Vagina (tissue), 2 donors: ENCODE results near the gene PLSCR1. TPM values are rescaled to one million over a fixed set of nuclear protein-coding genes. Genes with fewer than 3 reads are reported as not detected.

Source experiments
- DNase-seq, 2 donors: peaks; one replicate each; pipeline ENCODE4 v3.0.0-alpha.2; 2017; ENCODE audit errors: extremely low spot score in 2 of 2
- H3K27ac ChIP-seq: fragments of 200-600 bp; sonication (generic); one replicate; pipeline ENCODE4 v1.5.1; 2019
- H3K27me3 ChIP-seq: fragments of 200-600 bp; sonication (generic); one replicate; pipeline ENCODE4 v1.5.1; 2019
- H3K36me3 ChIP-seq, 2 donors: fragments of 200-600 bp; sonication (generic); one replicate each; pipeline ENCODE4 v1.5.1; 2017 to 2019
- H3K4me1 ChIP-seq: fragments of 200-600 bp; sonication (generic); one replicate; pipeline ENCODE4 v1.5.1; 2019
- H3K4me3 ChIP-seq, 2 donors: fragments of 200-600 bp; sonication (generic); 1 replicate in 1 of 2; 2 replicates in 1 of 2; pipeline ENCODE4 v1.5.1; 2016 to 2019
- H3K9me3 ChIP-seq: fragments of 200-600 bp; sonication (generic); one replicate; pipeline ENCODE4 v1.5.1; 2019
- POLR2A ChIP-seq, 2 donors: fragments of 450-650 bp; IDR thresholded peaks; one replicate each; pipeline ENCODE4 v1.6.1; 2017; ENCODE audit warnings: antibody characterized with exemption in 2 of 2, mild to moderate bottlenecking in 2 of 2, moderate library complexity in 2 of 2
- POLR2AphosphoS5 ChIP-seq, 2 donors: sonication (generic); formaldehyde crosslinking; IDR thresholded peaks; one replicate each; pipeline ENCODE4 v1.9.0; 2017; ENCODE audit warnings: antibody characterized with exemption in 2 of 2, mild to moderate bottlenecking in 2 of 2, low read depth in 1 of 2; ENCODE audit not compliant: insufficient read depth in 1 of 2
- intact Hi-C: fragments of 100-400 bp; cut with DNase I; formaldehyde crosslinking; loops from one replicate; pipeline ENCODE4 v1.15.1; 2023
- total RNA-seq: library from RNA; depleted of rRNA; stranded (reverse); fragments of >200 nt; gene quantifications from one replicate; pipeline ENCODE4 v1.2.3, GENCODE V29; 2016
- TF ChIP-seq, protein P1 (sequence below), 3 experiments: fragments of 450-650 bp in 2 of 3; fragments of 200-600 bp in 1 of 3; sonication (generic) in 1 of 3; IDR thresholded peaks; one replicate each; pipeline ENCODE4 v1.5.1; 2017 to 2019; ENCODE audit warnings: antibody characterized with exemption in 3 of 3, mild to moderate bottlenecking in 2 of 3, moderate library complexity in 2 of 3

The PLSCR1 gene
- 78.1 TPM for total RNA-seq

DNA sequence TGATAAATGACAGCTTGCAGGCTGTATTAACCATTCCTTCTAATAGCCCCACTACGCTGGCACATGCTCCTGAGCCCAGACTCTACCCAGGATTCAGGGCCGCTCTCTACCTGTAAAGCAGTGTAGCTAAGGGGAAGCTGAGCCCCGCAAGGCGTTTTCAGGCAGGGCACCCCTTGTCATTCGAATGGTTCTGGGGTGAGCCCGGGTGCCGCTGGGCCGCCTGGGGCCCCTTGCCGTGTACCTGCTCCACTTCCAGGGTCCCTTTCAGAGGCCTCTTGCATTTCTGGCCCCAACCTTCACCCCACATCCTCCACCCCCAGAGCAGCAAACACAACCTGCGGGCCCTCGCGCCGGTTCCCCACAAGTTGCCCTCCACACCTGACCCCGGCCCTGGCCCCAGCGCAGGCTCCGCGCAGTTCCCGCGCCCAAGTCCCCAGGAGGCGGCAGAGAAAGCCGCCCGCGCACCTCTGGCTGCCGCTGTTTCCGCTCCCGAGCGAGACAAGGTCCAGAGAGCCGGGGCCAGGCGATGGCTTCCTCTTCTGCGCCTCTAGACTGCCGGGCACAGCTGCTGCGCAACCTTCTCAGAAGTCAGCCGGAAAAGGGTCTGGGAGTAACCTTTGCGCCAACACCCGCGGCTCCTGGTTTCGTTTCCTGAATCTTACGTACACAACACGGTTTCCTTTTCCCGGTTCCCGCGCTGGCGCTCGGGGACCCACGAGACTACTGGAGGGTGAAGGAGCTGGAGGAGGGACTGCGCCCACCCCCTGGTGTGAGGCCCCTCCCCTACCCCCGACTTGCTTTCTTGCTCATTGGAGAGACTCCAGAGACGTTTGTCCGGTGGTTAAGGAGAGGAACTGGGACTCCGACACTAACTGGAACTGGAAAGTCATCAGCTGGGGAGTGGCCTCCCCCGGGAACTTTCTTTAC lies at the start of gene PLSCR1:
Gene PLSCR1, minus strand, starts transcription at position 606 of the 927 bp plus-strand sequence. CDS start 8,055 bp downstream, outside the sequence.
- DNase-seq: peak in 1 of 2 donors; percentile 99
- Histone ChIP-seq H3K9me3 (no peaks in the 10 kb centered on the region), H3K4me3 (peak within 1 kb of the TSS; percentile 68 to 95), H3K27me3 (no peaks in the 10 kb centered on the region), H3K36me3 (no peaks in the 10 kb centered on the region), H3K4me1 (peaks cover 17% of the 10 kb centered on the region), H3K27ac (peak within 1 kb of the TSS; percentile 97)
- intact Hi-C loops: loop anchor here (10.0 kb wide), 2 partner anchors 69 to 409 kb away; no protein-coding TSS in a partner anchor
- TF ChIP-seq, protein P1, sequence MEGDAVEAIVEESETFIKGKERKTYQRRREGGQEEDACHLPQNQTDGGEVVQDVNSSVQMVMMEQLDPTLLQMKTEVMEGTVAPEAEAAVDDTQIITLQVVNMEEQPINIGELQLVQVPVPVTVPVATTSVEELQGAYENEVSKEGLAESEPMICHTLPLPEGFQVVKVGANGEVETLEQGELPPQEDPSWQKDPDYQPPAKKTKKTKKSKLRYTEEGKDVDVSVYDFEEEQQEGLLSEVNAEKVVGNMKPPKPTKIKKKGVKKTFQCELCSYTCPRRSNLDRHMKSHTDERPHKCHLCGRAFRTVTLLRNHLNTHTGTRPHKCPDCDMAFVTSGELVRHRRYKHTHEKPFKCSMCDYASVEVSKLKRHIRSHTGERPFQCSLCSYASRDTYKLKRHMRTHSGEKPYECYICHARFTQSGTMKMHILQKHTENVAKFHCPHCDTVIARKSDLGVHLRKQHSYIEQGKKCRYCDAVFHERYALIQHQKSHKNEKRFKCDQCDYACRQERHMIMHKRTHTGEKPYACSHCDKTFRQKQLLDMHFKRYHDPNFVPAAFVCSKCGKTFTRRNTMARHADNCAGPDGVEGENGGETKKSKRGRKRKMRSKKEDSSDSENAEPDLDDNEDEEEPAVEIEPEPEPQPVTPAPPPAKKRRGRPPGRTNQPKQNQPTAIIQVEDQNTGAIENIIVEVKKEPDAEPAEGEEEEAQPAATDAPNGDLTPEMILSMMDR (IDR thresholded peaks at IDR 0.05): peak in 1 of 3 experiments; percentile 21
- TF ChIP-seq POLR2A (IDR thresholded peaks at IDR 0.05): peak in 1 of 2 donors; percentile 86
- TF ChIP-seq POLR2AphosphoS5 (IDR thresholded peaks at IDR 0.05; ENCODE audit: insufficient read depth in 1 of 2, low read depth in 1 of 2): peak; percentile 81 to 98

- H3K27ac ChIP-seq: no peak overlapping the region
- H3K9me3 ChIP-seq: no peaks in the 10 kb centered on the region
- H3K36me3 ChIP-seq: no peaks in the 10 kb centered on the region
- no peaks in the 10 kb centered on the region for H3K4me1 ChIP-seq
- no peak for TF ChIP-seq POLR2AphosphoS5 (IDR thresholded peaks at IDR 0.05; ENCODE audit: insufficient read depth in 1 of 2, low read depth in 1 of 2)
- TF ChIP-seq, protein P1 (IDR thresholded peaks at IDR 0.05): no peak
- no peak for TF ChIP-seq POLR2A (IDR thresholded peaks at IDR 0.05)
- no peaks in the 10 kb centered on the region for H3K27me3 ChIP-seq
- no peak for DNase-seq
- intact Hi-C loops: no loop called here
- H3K4me3 ChIP-seq: no peak overlapping the region
Measured at GRCh38 chr3:146593776-146594175, 49.4 kb upstream of the PLSCR1 start.

- TF ChIP-seq POLR2A (IDR thresholded peaks at IDR 0.05) (no peak), POLR2AphosphoS5 (IDR thresholded peaks at IDR 0.05; ENCODE audit: insufficient read depth in 1 of 2, low read depth in 1 of 2) (no peak)
- TF ChIP-seq, protein P1 (IDR thresholded peaks at IDR 0.05): no peak
- DNase-seq: no peak
- intact Hi-C loops: no loop called here
Measured at GRCh38 chr3:146590521-146590920, 46.1 kb upstream of the PLSCR1 start.

DNA sequence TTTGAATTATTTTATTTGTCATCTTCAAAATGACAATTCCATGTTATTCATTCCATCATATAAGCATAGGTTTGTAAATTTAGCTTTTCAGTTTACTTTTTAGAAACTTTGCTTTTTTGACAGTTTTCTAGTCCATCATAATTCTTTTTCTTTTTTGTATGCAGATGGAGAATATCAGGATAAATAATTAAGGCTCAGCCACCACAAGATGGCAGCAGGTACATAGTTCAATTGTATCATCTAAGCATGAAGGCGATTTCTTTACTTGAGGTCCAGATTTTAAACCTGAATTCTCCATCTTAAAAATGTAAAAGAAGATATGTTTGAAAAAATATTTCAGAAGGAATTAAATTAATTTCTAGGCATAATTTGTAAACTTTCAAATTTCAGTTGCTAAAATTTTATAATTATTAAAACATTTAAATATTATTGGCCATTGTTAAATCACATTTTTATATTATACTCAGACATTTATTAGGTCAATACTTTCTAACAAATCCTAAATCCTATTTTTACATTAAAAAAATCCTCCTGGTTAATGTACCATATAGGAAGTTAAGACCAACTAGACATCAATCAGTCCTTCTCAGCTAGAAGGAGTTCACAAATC lies 45.6 kb upstream of the PLSCR1 start:
- DNase-seq: no peak
- H3K27me3 ChIP-seq: no peaks in the 10 kb centered on the region
- H3K9me3 ChIP-seq: no peaks in the 10 kb centered on the region
- no peaks in the 10 kb centered on the region for H3K36me3 ChIP-seq
- intact Hi-C loops: no loop called here
- TF ChIP-seq POLR2A (IDR thresholded peaks at IDR 0.05): no peak
- TF ChIP-seq, protein P1 (IDR thresholded peaks at IDR 0.05): peak in 1 of 3 experiments; percentile 34
- no peak overlapping the region for H3K27ac ChIP-seq
- no peak overlapping the region for H3K4me3 ChIP-seq
- no peaks in the 10 kb centered on the region for H3K4me1 ChIP-seq

More at GRCh38 chr3:146590521-146590920, 46.1 kb upstream of the PLSCR1 start:
- no peaks in the 10 kb centered on the region for H3K4me1 ChIP-seq
- H3K27me3 ChIP-seq: no peaks in the 10 kb centered on the region
- no peak overlapping the region for H3K4me3 ChIP-seq
- no peak overlapping the region for H3K27ac ChIP-seq
- H3K36me3 ChIP-seq: no peaks in the 10 kb centered on the region
- no peaks in the 10 kb centered on the region for H3K9me3 ChIP-seq
